HepG2 (cell line): ENCODE results near the gene TMEM63C. TPM values are rescaled to one million over a fixed set of nuclear protein-coding genes. Genes with fewer than 3 reads are reported as not detected.

ENCODE experiments used
- ARNT ChIP-seq: fragments of 450-650 bp; IDR thresholded peaks from 2 replicates; pipeline ENCODE4 v1.6.1; 2017
- CHD4 ChIP-seq: fragments of 200-600 bp; sonication (generic); IDR thresholded peaks from 2 replicates; pipeline ENCODE4 v1.7.0; 2017; ENCODE audit warnings: mild to moderate bottlenecking, low read length, borderline replicate concordance
- CSRNP2 ChIP-seq: sonication (generic); formaldehyde crosslinking; conservative IDR thresholded peaks from 2 replicates; pipeline ENCODE4 v1.8.0; 2022; ENCODE audit warnings: low read depth, missing genetic modification reagents
- DBP ChIP-seq: sonication (generic); formaldehyde crosslinking; IDR thresholded peaks from 2 replicates; pipeline ENCODE4 v1.4.0; 2020; ENCODE audit warnings: missing genetic modification reagents; ENCODE audit errors: not compliant biosample characterization
- DDIT3 ChIP-seq: sonication (generic); formaldehyde crosslinking; IDR thresholded peaks from 2 replicates; pipeline ENCODE4 v1.4.0; 2020; ENCODE audit warnings: mild to moderate bottlenecking, missing genetic modification reagents
- ESRRA ChIP-seq: sonication (generic); formaldehyde crosslinking; IDR thresholded peaks from 2 replicates; pipeline ENCODE4 v1.5.1; 2020; ENCODE audit warnings: mild to moderate bottlenecking, low read depth, missing genetic modification reagents
- FOSL2 ChIP-seq: sonication (generic); formaldehyde crosslinking; IDR thresholded peaks from 2 replicates; pipeline ENCODE4 v1.4.0; 2020; ENCODE audit warnings: missing genetic modification reagents
- FOXJ3 ChIP-seq: sonication (generic); formaldehyde crosslinking; IDR thresholded peaks from 2 replicates; pipeline ENCODE4 v1.4.0; 2020; ENCODE audit warnings: missing genetic modification reagents, mild to moderate bottlenecking, borderline replicate concordance
- HNRNPLL ChIP-seq: fragments of 200-400 bp; formaldehyde crosslinking; IDR thresholded peaks from 2 replicates; pipeline ENCODE4 v1.6.1; 2017; ENCODE audit warnings: mild to moderate bottlenecking, low read depth, low read length; ENCODE audit not compliant: poor library complexity, severe bottlenecking
- KMT2B ChIP-seq: IDR thresholded peaks from 2 replicates; pipeline ENCODE4 v1.6.1; 2016; ENCODE audit warnings: missing genetic modification reagents, missing compliant biosample characterization
- MAZ ChIP-seq, 2 experiments: sonication (generic) in 1 of 2; formaldehyde crosslinking in 1 of 2; IDR thresholded peaks; 2 replicates each; pipeline versions ENCODE4 v1.5.0 to v1.6.1; 2012 to 2020; ENCODE audit warnings: low read depth in 2 of 2, mild to moderate bottlenecking in 2 of 2, borderline replicate concordance in 1 of 2, improper control_type of control experiment in 1 of 2, low read length in 1 of 2, missing genetic modification reagents in 1 of 2, moderate library complexity in 1 of 2
- MXI1 ChIP-seq: IDR thresholded peaks from 3 replicates; pipeline ENCODE4 v1.6.1; 2012; ENCODE audit warnings: low read depth, low read length, inconsistent platforms, borderline replicate concordance
- NFYB ChIP-seq: sonication (generic); formaldehyde crosslinking; IDR thresholded peaks from 2 replicates; pipeline ENCODE4 v1.4.0; 2020; ENCODE audit warnings: missing genetic modification reagents
- SRY ChIP-seq: sonication (generic); formaldehyde crosslinking; IDR thresholded peaks from 2 replicates; pipeline ENCODE4 v1.8.0; 2022; ENCODE audit warnings: mild to moderate bottlenecking, missing genetic modification reagents
- TGIF2 ChIP-seq: IDR thresholded peaks from 2 replicates; pipeline ENCODE4 v1.6.1; 2016; ENCODE audit warnings: control low read depth, missing compliant biosample characterization
- THRA ChIP-seq: sonication (generic); formaldehyde crosslinking; IDR thresholded peaks from 2 replicates; pipeline ENCODE4 v1.4.0; 2020; ENCODE audit warnings: missing genetic modification reagents, borderline replicate concordance
- TMF1 ChIP-seq: sonication (generic); formaldehyde crosslinking; IDR thresholded peaks from 2 replicates; pipeline ENCODE4 v1.8.1; 2022; ENCODE audit warnings: low read depth, missing genetic modification reagents
- YEATS2 ChIP-seq: sonication (generic); formaldehyde crosslinking; IDR thresholded peaks from 2 replicates; pipeline ENCODE4 v1.4.0; 2020; ENCODE audit warnings: missing genetic modification reagents, borderline replicate concordance
- ZKSCAN5 ChIP-seq: sonication (generic); formaldehyde crosslinking; IDR thresholded peaks from 2 replicates; pipeline ENCODE4 v1.5.1; 2020; ENCODE audit warnings: mild to moderate bottlenecking, missing genetic modification reagents
- ZNF12 ChIP-seq: sonication (generic); formaldehyde crosslinking; IDR thresholded peaks from 2 replicates; pipeline ENCODE4 v1.5.0; 2020; ENCODE audit warnings: missing genetic modification reagents
- ZNF263 ChIP-seq: sonication (generic); formaldehyde crosslinking; IDR thresholded peaks from 2 replicates; pipeline ENCODE4 v1.4.0; 2020; ENCODE audit warnings: missing genetic modification reagents
- ZNF3 ChIP-seq: IDR thresholded peaks from 2 replicates; pipeline ENCODE4 v1.7.0; 2017; ENCODE audit warnings: inconsistent platforms
- ZNF382 ChIP-seq: sonication (generic); formaldehyde crosslinking; IDR thresholded peaks from 2 replicates; pipeline ENCODE4 v1.5.0; 2020; ENCODE audit warnings: missing genetic modification reagents, mild to moderate bottlenecking, borderline replicate concordance
- ZNF446 ChIP-seq: sonication (generic); formaldehyde crosslinking; IDR thresholded peaks from 2 replicates; pipeline ENCODE4 v1.5.0; 2020; ENCODE audit warnings: mild to moderate bottlenecking, missing genetic modification reagents
- ZNF563 ChIP-seq: sonication (generic); formaldehyde crosslinking; IDR thresholded peaks from 2 replicates; pipeline ENCODE4 v1.8.0; 2022; ENCODE audit warnings: mild to moderate bottlenecking, moderate library complexity, missing genetic modification reagents
- ZNF740 ChIP-seq: sonication (generic); formaldehyde crosslinking; IDR thresholded peaks from 2 replicates; pipeline ENCODE4 v1.4.0; 2020; ENCODE audit warnings: missing genetic modification reagents
- ZNF782 ChIP-seq: sonication (generic); formaldehyde crosslinking; IDR thresholded peaks from 2 replicates; pipeline ENCODE4 v1.4.0; 2020; ENCODE audit warnings: missing genetic modification reagents, mild to moderate bottlenecking, borderline replicate concordance
- polyA plus RNA-seq, 8 experiments: library from polyadenylated mRNA; depleted of rRNA in 3 of 8; stranded (reverse) in 7 of 8; unstranded in 1 of 8; fragments of >200 nt; fragmentation: Illumina TruSeq in 4 of 8; extraction: Trizol in 4 of 8; gene quantifications; 2 replicates each; pipeline versions ENCODE4 v1.2.1 to v1.2.3, GENCODE V29; 2011 to 2016; ENCODE audit warnings: low read depth in 4 of 8, missing spikeins in 1 of 8, mixed read lengths in 1 of 8; ENCODE audit not compliant: insufficient read depth in 1 of 8
- total RNA-seq, 5 experiments: library from RNA; depleted of rRNA; stranded (reverse); fragments of >200 nt; fragmentation: Illumina TruSeq; extraction: Trizol; gene quantifications; 2 replicates each; pipeline ENCODE4 v1.2.3, GENCODE V29; 2016; ENCODE audit warnings: low read depth in 1 of 5

TMEM63C gene
- total and polyA plus RNA-seq, 2 of the 13 experiments (the other 11 are each of a cell fraction or from before 2014, with no cell fraction given): 0.17 to 0.27 TPM

GRCh38 chr14:77208291-77208978, 26.8 kb downstream of the TMEM63C start (continued):
- TF ChIP-seq FOXJ3 (CRISPR knock-in tag) (no peak), ZNF12 (CRISPR knock-in tag) (peak; percentile 85), ARNT (no peak), CHD4 (no peak), HNRNPLL (no peak), FOSL2 (CRISPR knock-in tag) (peak; percentile 71), TGIF2 (peak; percentile 92; the same call in 1 of the 2 replicates), NFYB (CRISPR knock-in tag) (no peak), MAZ (IDR thresholded peaks at IDR 0.05; ENCODE audit: borderline replicate concordance, low read depth, low read length) (no peak), MAZ (CRISPR knock-in tag; IDR thresholded peaks at IDR 0.05; ENCODE audit: low read depth) (0 out of 2 replicates have a peak, but pooled peaks have one; percentile 52), ZNF263 (CRISPR knock-in tag) (peak; percentile 79), ZNF3 (CRISPR knock-in tag) (no peak), ZKSCAN5 (CRISPR knock-in tag) (no peak), DDIT3 (CRISPR knock-in tag) (no peak), MXI1 (0 out of 3 replicates have a peak, but pooled peaks have one; percentile 31), ZNF446 (CRISPR knock-in tag) (peak; percentile 77; the same call in 1 of the 2 replicates), ESRRA (CRISPR knock-in tag) (no peak), KMT2B (CRISPR knock-in tag) (peak; percentile 66; the same call in 1 of the 2 replicates), ZNF563 (CRISPR knock-in tag) (peak; percentile 84; the same call in 1 of the 2 replicates), YEATS2 (CRISPR knock-in tag) (peak; percentile 44; the same call in 1 of the 2 replicates), SRY (CRISPR knock-in tag) (peak; percentile 95), ZNF782 (CRISPR knock-in tag) (no peak), TMF1 (CRISPR knock-in tag) (peak; percentile 92), ZNF740 (no peak), DBP (CRISPR knock-in tag) (peak; percentile 87), THRA (CRISPR knock-in tag) (peak; percentile 82), CSRNP2 (CRISPR knock-in tag) (no peak), ZNF382 (CRISPR knock-in tag) (no peak)
